Breast epithelium (tissue), 4 donors: ENCODE results near the gene RFX1. TPM values are rescaled to one million over a fixed set of nuclear protein-coding genes. Genes with fewer than 3 reads are reported as not detected.

Experiments
- DNase-seq, 2 donors: peaks; one replicate each; pipeline ENCODE4 v3.0.0-alpha.2; 2019; ENCODE audit warnings: low spot score in 2 of 2
- H3K27ac ChIP-seq, 2 donors: fragments of 200-600 bp; sonication (generic) in 1 of 2; one replicate each; pipeline ENCODE4 v1.5.1; 2016 to 2019; ENCODE audit warnings: mild to moderate bottlenecking in 1 of 2
- H3K27me3 ChIP-seq, 2 donors: fragments of 200-600 bp; sonication (generic) in 1 of 2; one replicate each; pipeline versions ENCODE4 v1.5.1 to v1.6.0; 2017 to 2019; ENCODE audit warnings: control low read depth in 1 of 2, mild to moderate bottlenecking in 1 of 2
- H3K36me3 ChIP-seq: fragments of 200-600 bp; one replicate; pipeline ENCODE4 v1.5.1; 2019
- H3K4me1 ChIP-seq, 2 donors: fragments of 200-600 bp; sonication (generic); one replicate each; pipeline ENCODE4 v1.5.1; 2016 to 2019; ENCODE audit warnings: control low read depth in 1 of 2
- H3K4me3 ChIP-seq, 3 donors: fragments of 200-600 bp; sonication (generic); 1 replicate in 2 of 3; 2 replicates in 1 of 3; pipeline ENCODE4 v1.5.1; 2016 to 2019; ENCODE audit warnings: mild to moderate bottlenecking in 3 of 3, moderate library complexity in 2 of 3
- H3K9me3 ChIP-seq, 2 donors: fragments of 200-600 bp; sonication (generic) in 1 of 2; one replicate each; pipeline ENCODE4 v1.5.1; 2016 to 2019; ENCODE audit warnings: control low read depth in 1 of 2
- CTCF ChIP-seq, 3 donors: fragments of 450-650 bp; IDR thresholded peaks; one replicate each; pipeline ENCODE4 v1.5.1; 2016 to 2017; ENCODE audit warnings: antibody characterized with exemption in 3 of 3, mild to moderate bottlenecking in 3 of 3, moderate library complexity in 3 of 3
- POLR2A ChIP-seq: fragments of 450-650 bp; IDR thresholded peaks from one replicate; pipeline ENCODE4 v1.6.1; 2016; ENCODE audit warnings: antibody characterized with exemption, mild to moderate bottlenecking, moderate library complexity
- POLR2AphosphoS5 ChIP-seq, 3 donors: sonication (generic); formaldehyde crosslinking; IDR thresholded peaks; one replicate each; pipeline ENCODE4 v1.6.1; 2017; ENCODE audit warnings: antibody characterized with exemption in 3 of 3
- intact Hi-C: fragments of 100-400 bp; cut with DNase I; formaldehyde crosslinking; loops from one replicate; pipeline ENCODE4 v1.15.1; 2023; ENCODE audit warnings: low total_unique reads
- total RNA-seq, 3 donors: library from RNA; depleted of rRNA; stranded (reverse); fragments of >200 nt; gene quantifications; one replicate each; pipeline ENCODE4 v1.1.0, GENCODE V29; 2016

The RFX1 gene
- total RNA-seq, 3 donors from 2014 or later: 2.6 to 3.7 (median 3.6) TPM

GRCh38 chr19:13959141-13959961 is 46.8 kb downstream of the RFX1 start:
- intact Hi-C loops: no loop called here
- TF ChIP-seq POLR2AphosphoS5 (IDR thresholded peaks at IDR 0.05) (no peak), CTCF (IDR thresholded peaks at IDR 0.05) (no peak)
- Histone ChIP-seq H3K4me1 (no peaks in the 10 kb centered on the region), H3K9me3 (no peaks in the 10 kb centered on the region), H3K27me3 (no peaks in the 10 kb centered on the region), H3K36me3 (peaks cover 3% of the 10 kb centered on the region), H3K4me3 (no peak overlapping the region), H3K27ac (no peak overlapping the region)
- no peak for DNase-seq

GRCh38 chr19:13958043-13958442 is 48.1 kb downstream of the RFX1 start:
- H3K4me3 ChIP-seq: no peak overlapping the region
- peaks cover 3% of the 10 kb centered on the region for H3K36me3 ChIP-seq
- peaks cover 5 to 11% of the 10 kb centered on the region in 2 donors for H3K4me1 ChIP-seq
- no peaks in the 10 kb centered on the region for H3K27me3 ChIP-seq
- DNase-seq: no peak
- H3K27ac ChIP-seq: no peak overlapping the region
- H3K9me3 ChIP-seq: no peaks in the 10 kb centered on the region
- intact Hi-C loops: no loop called here
- TF ChIP-seq POLR2AphosphoS5 (IDR thresholded peaks at IDR 0.05) (no peak), POLR2A (no peak), CTCF (IDR thresholded peaks at IDR 0.05) (no peak)

GRCh38 chr19:13957051-13957450 is 49.1 kb downstream of the RFX1 start:
- Histone ChIP-seq H3K4me1 (peaks cover 7 to 12% of the 10 kb centered on the region in 2 donors), H3K4me3 (no peak overlapping the region), H3K36me3 (peaks cover 3% of the 10 kb centered on the region), H3K9me3 (no peaks in the 10 kb centered on the region), H3K27ac (no peak overlapping the region), H3K27me3 (no peaks in the 10 kb centered on the region)
- no peak for DNase-seq
- intact Hi-C loops: no loop called here
- TF ChIP-seq POLR2AphosphoS5 (IDR thresholded peaks at IDR 0.05): no peak
- TF ChIP-seq POLR2A: no peak
- TF ChIP-seq CTCF (IDR thresholded peaks at IDR 0.05): no peak

- intact Hi-C loops: no loop called here
- no peak overlapping the region for H3K4me3 ChIP-seq
- TF ChIP-seq CTCF (IDR thresholded peaks at IDR 0.05) (no peak), POLR2A (no peak), POLR2AphosphoS5 (IDR thresholded peaks at IDR 0.05) (no peak)
- H3K4me1 ChIP-seq: peaks cover 7 to 12% of the 10 kb centered on the region in 2 donors
- no peak for DNase-seq
- H3K9me3 ChIP-seq: no peaks in the 10 kb centered on the region
- H3K27me3 ChIP-seq: no peaks in the 10 kb centered on the region
- no peak overlapping the region for H3K27ac ChIP-seq
- peaks cover 3% of the 10 kb centered on the region for H3K36me3 ChIP-seq
Measured at GRCh38 chr19:13956365-13956744, 49.8 kb downstream of the RFX1 start.

- peaks cover 3% of the 10 kb centered on the region for H3K36me3 ChIP-seq
- peaks cover 7 to 12% of the 10 kb centered on the region in 2 donors for H3K4me1 ChIP-seq
Measured at GRCh38 chr19:13955662-13956364, 50.3 kb downstream of the RFX1 start.

More at GRCh38 chr19:13955662-13956364, 50.3 kb downstream of the RFX1 start:
- Histone ChIP-seq H3K9me3 (no peaks in the 10 kb centered on the region), H3K27me3 (no peaks in the 10 kb centered on the region), H3K27ac (no peak overlapping the region), H3K4me3 (no peak overlapping the region)
- intact Hi-C loops: no loop called here
- no peak for DNase-seq
- TF ChIP-seq POLR2AphosphoS5 (IDR thresholded peaks at IDR 0.05) (no peak), CTCF (IDR thresholded peaks at IDR 0.05) (no peak), POLR2A (no peak)
